CD4-positive, alpha-beta T cell treated with Interferon alpha-2 for 1 hour (primary cell): ENCODE results near the gene NTMT1.

Source experiments
- DNase-seq, 2 donors: peaks; one replicate each; pipeline ENCODE4 v3.0.0-alpha.2; 2020 to 2022

The NTMT1 gene

DNA sequence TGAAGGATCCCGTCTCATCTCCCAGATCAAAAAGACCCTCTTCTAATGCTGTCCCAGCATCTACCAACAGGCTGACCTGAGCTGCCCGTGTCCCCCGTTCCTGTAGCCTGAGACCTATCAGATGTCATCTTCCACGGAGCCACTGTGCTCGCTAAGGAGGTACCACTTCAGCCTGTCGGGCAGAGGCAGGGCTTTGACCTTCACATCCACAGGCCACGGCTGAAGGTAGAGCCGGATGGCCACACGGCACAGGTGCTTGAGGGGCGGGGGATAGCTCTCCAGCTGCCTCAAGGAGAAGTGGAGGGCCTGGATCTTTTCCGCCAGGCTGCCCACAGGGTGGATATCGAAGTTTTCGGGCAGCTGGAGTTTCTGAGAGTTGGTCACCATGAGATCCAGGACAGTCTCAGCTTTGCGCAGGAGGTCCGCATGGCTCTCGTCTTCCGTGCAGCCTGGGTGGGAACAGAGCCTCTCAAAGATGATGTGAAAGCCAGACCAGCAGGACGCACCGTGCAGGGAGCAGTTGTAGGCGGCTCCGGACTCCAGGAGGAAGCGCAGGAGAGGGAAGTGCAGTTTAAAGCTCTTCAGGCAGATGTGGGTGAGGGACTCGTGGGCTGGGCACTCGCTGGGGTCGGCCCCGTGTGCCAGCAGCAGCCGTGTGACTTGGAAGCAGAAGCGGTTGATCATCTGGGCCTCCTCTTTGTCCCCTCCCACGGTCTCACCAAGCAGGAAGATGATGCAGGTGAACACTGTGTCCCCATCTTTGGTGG, 11.9 kb downstream of the NTMT1 start:
- DNase-seq = no peak

DNA sequence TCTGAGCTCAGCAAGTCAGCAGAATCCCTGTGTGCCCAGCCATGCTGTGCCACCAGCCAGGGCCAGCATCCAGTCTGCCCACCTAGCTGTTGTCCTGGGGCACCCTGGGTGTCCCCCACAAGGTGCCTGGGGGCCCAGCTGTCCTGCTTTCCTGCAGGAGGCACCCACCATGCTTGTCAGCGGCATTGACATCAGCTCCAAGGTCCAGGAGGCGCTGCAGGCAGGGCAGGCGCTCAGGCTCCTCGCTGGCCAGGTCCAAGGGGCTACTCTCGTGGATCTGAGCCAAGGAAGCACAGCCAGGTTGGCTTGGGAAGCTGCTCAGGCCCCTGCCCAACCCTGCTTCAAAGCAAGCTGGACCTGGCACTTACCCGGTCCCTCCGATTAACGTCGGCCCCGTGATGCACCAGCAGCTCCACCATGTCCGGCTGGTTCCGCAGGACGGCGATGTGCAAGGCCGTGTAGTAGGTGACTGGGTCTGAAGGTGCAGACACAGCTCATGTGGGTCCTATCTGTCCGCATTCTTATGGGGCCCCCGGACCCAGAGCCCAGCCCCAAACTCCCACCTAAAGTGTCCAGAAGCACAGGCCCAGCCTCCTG, 13.2 kb downstream of the NTMT1 start:
- DNase-seq = no peak

DNA sequence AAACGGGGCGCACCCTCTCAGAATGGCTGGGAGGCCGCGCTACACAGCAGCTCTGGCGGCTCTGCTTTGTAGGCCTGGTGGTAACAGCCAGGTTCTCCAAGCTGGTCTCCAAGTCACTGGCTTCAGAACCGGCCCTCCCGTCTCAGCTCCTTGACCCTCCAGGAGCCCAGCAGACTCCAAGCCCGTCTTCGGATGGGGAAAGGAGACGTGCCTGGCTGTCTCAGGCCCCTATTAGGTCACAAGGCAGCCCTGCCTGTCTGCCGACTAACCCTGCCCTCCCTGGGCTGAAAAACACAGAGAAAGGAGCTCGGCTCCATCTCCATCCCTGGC, 13.8 kb downstream of the NTMT1 start:
- DNase-seq = no peak

DNA sequence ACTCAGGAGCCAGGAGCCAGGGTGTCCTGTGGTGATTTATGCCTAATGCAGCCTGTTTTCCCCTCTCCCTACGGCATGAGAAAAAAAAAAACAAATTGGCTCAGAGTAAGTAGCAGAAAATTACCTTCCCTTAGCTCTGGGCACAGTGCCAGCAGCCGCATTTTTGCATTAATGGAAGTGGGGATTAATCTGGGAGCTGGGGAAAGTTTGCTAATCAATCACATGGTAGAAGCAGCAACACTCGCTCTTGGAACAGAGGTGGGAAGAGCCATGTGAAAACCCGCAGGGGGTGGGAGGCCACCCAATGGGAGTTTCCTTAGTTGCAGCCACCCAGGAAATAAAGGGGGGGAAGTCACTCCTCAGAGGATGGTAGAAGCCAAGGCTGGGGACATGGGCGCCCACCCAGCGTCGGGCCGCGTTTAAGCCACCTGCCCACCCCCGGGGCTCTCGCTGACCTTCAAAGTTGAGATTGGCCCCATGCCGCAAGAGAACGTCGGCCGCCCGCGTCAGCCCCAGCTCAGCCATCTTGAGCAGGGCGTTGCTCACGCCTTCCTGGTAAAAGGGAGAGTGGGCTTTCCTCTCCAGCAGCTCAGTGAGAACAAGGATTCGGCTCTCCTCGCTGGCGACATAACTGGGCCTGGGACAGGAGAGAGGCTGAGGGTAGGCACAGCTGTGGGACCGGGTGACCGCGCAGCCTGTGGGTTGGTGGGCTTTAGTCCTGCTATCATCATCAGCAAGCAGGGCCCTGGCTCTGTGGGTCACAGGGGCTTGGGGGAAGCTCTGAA, 14.3 kb downstream of the NTMT1 start:
- DNase-seq = no peak

DNA sequence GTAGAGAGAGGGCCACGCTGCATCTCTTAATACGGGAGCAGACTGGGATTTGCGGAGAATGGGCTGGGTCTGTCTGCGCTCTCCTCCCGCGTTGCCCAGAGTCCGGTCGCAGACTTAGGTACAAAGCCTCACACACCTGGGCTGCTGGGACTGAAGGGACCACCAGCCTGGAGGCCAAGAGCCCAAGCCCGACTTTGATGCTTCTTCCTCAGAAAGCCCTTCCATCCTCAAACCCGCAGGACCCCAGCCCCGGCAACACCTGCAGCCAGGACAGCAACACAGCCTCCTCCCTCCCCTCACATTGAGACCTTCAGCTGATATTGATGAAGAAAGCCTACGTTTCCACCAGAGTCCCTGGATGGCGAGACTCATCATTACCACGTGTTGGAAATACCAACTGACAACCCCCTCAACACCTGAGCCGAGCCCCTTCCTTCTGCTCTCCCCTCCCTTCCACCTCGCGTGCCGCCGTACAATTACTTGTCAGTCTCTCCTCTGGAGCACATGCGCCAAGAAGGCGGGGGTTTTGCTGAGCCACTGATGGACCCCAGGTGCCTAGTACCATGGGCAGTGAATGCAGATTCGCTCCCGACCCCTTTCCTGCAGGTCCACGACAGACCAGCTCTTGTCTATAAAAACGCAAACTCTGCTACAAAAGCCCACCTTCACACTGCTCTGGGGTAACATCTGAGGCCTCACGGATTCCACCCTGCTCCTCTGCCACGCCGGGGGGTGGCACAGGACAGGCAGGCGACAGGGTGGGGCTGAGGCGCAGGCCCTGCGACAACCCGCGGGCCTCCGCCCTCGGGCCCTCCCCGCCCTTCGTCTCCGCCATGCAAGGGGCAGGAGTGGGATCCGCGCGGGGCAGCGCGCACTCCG, 15.1 kb downstream of the NTMT1 start:
- no peak for DNase-seq

DNA sequence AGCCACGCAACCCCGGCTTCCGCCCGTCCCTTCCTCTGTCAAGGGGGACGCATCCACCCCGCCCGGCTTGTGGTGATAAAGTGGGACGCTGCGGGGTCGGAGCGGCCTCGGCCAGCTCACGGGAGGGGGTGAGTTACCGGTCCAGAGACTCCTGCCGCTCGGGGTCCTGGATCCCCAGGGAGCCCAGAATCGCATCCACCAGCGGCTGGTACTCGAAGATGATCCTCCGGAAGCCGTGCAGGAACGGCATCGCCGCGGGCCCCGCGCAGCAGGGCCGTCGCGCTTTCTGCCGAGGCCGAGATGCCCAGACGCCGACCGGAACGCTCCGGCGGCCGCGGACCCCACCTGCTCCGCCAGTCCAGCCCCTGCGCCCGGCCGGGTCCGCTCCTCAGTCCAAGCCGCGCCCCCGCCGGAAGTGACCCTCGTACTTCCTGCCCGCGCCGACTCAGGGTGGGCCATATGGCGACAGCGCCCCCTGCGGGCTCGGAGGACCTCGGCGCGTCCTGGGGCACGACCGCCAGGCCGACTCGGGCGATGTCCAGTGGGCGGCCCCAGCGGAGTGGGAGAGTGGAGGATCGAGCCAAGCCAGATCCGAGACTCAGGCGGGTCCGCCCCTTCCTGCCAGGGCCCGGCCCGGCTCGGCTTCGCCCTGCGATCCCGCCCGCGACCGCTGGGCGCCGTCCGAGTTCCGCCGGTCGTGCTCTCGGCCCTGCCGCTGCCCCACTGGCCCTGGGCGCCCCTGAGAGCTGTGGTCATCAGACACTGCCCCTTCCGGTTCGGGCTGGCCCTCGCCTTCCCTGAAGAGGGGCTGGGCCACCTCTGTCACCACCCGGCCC, 16.0 kb downstream of the NTMT1 start, which contains the start of gene ASB6:
ASB6 (minus strand) TSS at position 402 of the 836 bp plus-strand sequence; CDS start at position 250, 152 bp downstream.
- peak; percentile 91 to 95 for DNase-seq

DNA sequence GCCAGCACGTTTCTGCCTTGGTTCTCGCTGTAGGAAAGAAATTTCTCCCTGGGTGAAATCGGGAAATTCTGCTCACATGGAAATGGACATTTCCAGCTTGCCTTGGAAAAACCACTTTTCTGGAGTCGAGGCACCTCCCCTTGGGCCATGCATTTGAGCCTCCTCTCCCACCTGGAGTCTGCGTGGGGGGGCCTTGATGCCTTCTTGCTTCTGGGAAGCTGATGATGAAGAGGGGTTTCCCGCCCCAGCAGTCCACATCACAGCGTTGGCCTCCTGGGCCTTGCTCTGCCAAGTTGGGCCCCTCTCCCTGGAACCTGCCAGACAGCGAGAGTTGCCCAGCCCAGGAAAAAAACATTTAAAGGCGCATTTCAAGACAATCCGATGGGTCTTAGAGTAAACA, 17.7 kb downstream of the NTMT1 start:
- no peak for DNase-seq

DNA sequence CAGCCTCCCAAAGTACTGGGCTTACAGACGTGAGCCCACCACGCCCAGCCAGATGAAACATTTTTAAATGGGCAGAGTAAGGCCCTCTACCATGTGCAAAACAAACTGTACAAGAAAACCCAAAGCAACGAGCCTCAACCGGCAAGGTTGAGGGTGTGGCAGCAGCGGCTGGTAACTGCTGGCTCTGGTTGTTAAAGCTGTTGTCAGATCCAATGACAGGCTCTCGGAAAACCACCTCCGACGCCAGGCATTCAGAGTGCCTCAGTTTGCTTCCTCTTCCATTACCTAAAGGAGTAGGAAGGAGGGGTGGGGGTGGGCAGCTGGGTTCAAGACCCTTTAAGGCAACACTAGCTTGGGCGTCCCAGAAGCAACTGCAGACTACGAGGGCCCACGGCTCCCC, 18.4 kb downstream of the NTMT1 start:
- no peak for DNase-seq

DNA sequence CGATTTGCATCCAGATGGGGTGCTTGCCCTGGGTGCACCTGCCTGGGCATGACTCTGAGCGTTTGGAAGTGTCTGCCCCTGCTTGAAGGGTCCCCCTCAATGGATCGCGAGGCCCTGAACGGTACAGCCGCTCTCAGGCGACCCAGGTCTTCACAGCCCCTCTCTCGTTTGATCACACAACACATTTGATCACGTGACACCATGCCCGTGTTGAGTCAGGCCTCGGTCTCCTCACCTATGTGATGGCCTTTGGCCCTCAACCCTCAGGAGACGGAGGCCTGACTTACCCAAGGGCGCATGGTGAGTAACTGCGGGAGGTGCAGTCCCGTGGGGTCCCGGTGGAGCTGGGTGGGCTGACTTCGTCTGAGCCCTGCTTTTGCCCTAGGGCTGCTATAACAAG, 18.9 kb downstream of the NTMT1 start:
- no peak for DNase-seq

DNA sequence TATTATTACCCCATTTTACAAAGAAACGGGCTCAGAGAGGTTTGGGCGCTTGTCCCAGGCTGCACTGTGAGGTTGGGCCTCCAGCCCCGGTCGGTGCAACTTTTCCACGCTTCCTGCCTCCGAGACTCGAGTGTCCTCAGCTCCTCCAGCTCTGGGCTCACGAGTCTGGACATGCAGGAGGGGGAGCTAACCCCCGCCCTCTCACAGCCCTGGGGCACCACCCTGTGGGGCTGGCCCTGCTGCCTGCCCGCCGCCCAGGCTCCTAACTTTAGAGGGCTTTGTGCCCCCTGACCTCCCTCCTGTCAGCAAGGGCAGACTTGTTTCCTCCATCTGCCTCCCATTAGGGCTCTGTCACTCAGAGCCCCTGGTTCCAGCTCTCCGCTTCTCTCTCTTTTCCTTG, 20.3 kb downstream of the NTMT1 start:
- DNase-seq = no peak

DNA sequence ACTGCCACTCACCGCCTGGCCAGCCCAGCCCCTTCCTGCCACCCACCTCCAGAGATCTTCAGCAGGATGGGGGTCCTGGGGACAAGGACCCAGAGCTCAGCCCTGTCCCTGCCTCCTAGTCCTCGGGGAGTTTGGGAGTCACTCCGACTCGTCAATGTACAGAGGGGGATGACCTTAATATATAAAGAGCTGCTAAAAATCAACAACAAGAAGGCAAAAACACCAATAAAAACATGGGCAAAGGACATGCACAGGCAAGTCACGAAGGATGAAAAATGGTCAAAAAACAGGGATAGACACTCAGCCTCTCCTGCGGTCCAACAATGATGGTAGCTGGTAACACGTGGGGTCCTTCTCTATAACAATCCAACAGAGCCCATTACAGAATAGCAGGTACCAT, 20.7 kb downstream of the NTMT1 start:
- no peak for DNase-seq

DNA sequence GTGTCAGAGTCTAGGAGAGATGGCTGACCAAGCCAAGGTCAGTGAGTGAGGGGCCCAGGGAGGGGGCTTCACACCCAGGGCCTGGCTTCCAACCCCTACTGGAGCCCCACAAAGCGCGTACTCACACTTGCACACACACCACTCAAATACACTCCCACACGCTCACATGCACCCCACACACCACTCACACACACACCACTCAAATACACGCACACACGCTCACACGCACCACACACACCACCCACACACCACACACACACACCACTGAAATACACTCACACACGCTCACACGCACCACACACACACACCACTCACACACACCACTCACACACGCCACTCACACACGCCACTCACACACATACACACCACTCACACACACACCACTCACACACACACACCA, 21.7 kb downstream of the NTMT1 start:
- no peak for DNase-seq

DNA sequence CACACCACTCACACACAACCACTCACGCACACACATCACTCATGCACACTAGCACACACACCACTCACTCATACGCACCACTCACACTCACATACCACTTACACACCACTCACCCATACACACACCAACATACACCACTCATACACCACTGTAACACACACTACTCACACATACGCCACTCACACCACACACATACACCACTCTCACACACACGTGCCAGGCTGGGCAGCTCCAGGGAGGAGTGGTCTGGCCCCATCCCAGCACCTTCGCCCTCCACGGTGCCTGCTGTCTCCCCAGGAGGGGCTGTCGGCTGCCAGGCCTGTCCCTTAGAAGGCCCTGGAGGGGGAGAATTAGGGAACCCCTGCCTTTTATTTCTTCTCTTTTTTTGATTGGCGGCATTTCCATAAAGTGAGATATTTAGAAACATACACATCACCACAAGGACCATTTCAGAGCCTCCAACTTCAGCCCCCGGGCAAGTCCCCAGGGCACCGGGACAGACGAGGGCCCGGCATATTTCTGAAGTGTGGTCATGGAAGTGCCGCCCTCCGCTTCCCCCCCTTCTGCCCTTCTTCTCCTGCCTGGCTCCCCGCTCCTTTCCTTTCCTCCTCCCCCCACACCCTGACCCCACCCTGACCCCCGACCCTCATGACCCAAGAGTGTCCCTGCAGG, 22.3 kb downstream of the NTMT1 start:
- DNase-seq = no peak

DNA sequence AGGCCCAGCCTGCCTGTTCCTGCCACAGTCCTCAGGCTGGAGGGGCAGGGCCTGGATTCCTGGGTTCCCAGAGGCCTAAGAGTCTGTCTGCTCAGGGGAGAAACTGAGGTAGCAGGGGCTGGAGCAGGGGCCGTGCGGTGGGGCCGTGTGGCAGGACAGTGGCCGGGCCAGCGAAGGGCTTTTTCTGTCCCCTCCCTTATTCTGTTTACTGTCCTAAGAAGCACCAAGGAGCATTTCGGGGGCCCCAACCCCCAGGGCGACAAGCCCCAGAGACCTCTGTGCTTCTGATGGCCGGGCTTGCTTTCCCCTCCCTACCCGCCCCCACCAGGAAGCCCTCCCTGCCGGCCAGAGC, 22.8 kb downstream of the NTMT1 start:
- DNase-seq = no peak

DNA sequence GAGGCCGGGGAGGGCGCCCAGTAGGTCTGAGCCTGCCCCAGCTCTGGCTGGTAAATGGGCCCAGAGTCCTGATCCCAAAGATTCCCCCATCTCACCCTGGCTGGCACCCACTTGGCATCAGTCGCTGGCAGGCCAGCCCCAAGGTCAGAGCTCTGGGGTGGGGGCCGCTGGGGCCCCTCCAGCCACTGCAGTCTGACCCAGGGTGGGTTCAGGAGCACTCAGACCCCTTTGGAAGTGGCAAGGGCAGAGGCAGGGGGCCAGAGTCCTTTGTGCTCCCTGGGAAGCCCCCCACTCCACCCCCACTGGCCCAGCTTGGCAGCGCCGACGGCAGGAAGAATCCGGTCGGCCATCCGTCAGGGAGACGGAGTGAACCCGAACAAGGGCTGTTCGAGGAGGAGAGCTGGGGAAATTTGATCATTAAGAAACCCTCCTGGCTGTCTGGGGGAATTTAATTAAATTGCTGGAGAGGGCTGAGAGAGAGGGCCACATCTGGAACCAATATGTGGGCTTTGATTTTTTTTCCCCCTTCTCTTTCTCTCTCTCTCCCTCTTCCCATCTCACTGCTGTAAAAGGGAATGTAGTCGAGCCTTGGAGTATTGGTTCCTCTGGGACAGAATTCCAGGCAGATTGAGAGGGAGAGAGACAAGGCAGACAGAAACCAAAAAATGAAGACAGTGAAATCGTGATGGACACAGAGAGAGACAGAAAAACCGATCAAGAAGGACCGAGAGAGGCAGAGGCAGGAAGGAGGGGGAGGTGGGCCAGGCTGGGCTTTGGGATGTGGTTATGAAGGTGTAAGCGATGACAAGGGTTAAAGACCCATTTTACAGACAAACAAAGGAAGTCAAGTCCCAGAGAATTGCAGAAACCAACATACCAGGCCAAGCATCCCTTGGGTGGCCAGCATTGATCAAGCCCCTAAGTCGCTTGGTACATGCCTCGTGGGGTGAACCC, 24.0 kb downstream of the NTMT1 start:
- DNase-seq = no peak

DNA sequence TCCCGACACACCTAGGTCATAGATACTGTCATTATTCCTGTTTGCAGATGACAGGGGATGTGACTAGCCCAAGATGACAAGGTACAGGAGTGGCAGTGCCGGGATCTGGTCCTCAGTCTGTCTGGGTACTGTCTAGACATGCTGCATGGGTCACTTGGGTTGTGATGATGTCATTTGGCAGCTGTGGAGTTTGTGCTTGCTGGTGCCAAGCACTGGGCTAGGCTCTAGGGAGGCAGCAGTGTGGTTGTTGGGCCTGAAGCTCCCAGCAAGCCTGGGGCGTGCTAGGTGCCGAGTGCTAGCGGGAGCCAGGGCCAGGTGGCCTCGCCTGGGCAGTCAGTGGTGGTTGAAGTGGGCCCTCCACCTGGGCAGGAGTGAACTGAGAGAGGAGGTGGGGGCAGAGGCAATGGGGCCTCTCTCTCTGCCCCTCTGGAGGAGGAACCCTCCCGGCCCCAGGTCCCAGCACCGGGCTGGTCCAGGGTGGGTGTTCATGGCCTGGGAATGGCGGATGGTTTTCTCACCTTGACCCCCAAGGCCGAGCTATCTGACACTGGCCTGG, 24.8 kb downstream of the NTMT1 start:
- DNase-seq = no peak

DNA sequence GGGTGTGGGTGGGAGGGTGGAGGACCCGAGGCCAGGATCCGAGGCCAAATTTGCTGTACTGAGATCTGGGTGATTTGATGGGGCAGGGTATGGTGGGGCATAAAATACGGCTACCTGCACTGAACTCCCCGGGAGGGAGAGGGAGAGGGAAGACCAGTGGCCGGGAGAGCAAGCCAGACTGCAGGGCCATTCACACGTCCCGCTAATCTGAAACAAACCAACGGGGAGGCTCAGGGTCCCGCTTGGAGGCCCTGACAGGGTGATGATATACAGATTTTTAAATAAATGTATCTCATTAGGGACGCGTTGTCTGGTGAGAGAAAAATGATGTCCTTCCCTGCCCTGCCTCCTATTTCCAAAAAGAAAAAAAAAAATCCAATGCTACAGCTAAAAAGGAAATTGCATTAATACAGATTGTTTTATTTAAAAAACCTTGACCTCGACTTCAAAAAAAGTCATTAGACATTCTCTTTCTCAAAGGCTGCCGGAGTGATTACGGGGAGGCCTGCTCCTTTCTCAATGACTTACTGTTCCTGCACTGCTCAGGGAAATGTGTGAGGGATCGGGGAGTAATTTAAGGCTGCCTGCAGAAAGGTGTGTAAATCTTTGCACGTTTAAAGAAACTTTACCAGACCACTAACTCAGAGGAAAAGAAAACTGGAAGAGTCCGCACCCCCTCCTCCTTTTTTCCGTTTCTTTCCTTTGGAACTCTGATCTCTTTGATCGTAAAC, 28.0 kb downstream of the NTMT1 start:
- no peak for DNase-seq

DNA sequence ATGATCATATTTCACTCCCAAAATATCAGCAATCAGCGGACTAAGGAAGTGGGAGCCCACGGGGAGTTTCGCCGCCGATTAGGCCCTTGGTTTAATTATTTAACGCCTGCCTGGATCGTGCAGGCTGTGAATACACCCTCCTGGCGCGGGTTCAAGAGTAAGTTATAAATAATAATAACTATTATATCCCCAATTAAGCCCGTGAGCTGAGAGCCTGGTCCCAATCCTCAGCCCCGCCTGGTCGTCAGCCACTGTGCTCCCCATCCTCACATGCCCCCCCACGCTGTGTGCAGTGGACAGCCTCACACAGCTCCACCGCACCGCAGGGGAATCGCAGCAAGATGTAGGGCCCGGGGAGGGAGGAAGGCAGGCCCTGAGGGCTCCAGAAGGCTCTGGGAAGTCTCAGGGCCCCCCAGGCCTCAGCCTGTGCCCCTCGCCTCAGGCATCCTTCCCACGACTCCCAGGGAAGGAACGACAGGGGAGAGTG, 28.6 kb downstream of the NTMT1 start:
- DNase-seq = no peak

DNA sequence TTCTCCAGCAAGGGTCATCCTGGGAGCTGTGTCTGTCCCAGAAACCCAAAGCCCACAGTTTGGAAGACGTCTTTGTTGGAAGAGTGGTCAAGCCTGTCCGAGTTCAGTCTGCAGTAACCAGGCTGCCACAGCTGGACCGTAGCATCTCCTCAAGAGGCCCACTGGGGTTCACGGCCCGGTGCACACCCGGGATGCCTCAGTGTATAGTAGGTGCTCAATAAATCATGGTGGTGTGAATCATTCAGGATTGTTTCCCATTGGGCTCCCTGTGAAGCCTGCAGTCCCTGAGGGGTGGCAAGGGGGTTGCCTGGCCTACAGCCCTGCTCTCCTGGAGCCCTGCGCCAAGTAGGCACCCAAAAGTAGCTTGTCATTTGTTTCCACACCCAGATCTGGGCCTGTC, 29.2 kb downstream of the NTMT1 start:
- DNase-seq = no peak
